SU-DHL-6 (cell line): ENCODE measurements around the gene ZNFX1.

Experiments
- CTCF ChIP-seq: fragments of 200-600 bp; sonication (generic); IDR thresholded peaks from one replicate; pipeline ENCODE4 v1.5.1; 2017; ENCODE audit warnings: antibody characterized with exemption, mild to moderate bottlenecking, low read length, moderate library complexity; ENCODE audit not compliant: insufficient read depth, poor library complexity, severe bottlenecking
- EZH2phosphoT487 ChIP-seq: fragments of 200-600 bp; sonication (generic), shearing (Covaris generic); conservative IDR thresholded peaks from 2 replicates; pipeline ENCODE4 v1.6.1; 2018; ENCODE audit warnings: mild to moderate bottlenecking, antibody characterized with exemption, low read length, moderate library complexity, mixed read lengths

GRCh38 chr20:49210757-49211110, 67.1 kb downstream of the ZNFX1 start:
- TF ChIP-seq CTCF, result no peak
- TF ChIP-seq EZH2phosphoT487, result no peak
